HepG2 (cell line): ENCODE results near the gene CHPF. TPM values are rescaled to one million over a fixed set of nuclear protein-coding genes. Genes with fewer than 3 reads are reported as not detected.

ENCODE experiments used
- GFI1 ChIP-seq: sonication (generic); formaldehyde crosslinking; IDR thresholded peaks from 2 replicates; pipeline ENCODE4 v1.5.0; 2020; ENCODE audit warnings: missing genetic modification reagents, mild to moderate bottlenecking, borderline replicate concordance
- SP4 ChIP-seq: sonication (generic); formaldehyde crosslinking; IDR thresholded peaks from 2 replicates; pipeline ENCODE4 v1.8.1; 2023; ENCODE audit warnings: mild to moderate bottlenecking, missing genetic modification reagents
- ZNF121 ChIP-seq: sonication (generic); formaldehyde crosslinking; IDR thresholded peaks from 2 replicates; pipeline ENCODE4 v1.5.0; 2020; ENCODE audit warnings: mild to moderate bottlenecking, missing genetic modification reagents
- ZNF558 ChIP-seq: sonication (generic); formaldehyde crosslinking; IDR thresholded peaks from 2 replicates; pipeline ENCODE4 v1.9.0; 2022; ENCODE audit warnings: mild to moderate bottlenecking, missing genetic modification reagents, borderline replicate concordance
- polyA plus RNA-seq, 8 experiments: library from polyadenylated mRNA; depleted of rRNA in 3 of 8; stranded (reverse) in 7 of 8; unstranded in 1 of 8; fragments of >200 nt; fragmentation: Illumina TruSeq in 4 of 8; extraction: Trizol in 4 of 8; gene quantifications; 2 replicates each; pipeline versions ENCODE4 v1.2.1 to v1.2.3, GENCODE V29; 2011 to 2016; ENCODE audit warnings: low read depth in 4 of 8, missing spikeins in 1 of 8, mixed read lengths in 1 of 8; ENCODE audit not compliant: insufficient read depth in 1 of 8
- total RNA-seq, 5 experiments: library from RNA; depleted of rRNA; stranded (reverse); fragments of >200 nt; fragmentation: Illumina TruSeq; extraction: Trizol; gene quantifications; 2 replicates each; pipeline ENCODE4 v1.2.3, GENCODE V29; 2016; ENCODE audit warnings: low read depth in 1 of 5
- TF ChIP-seq, protein P1 (sequence below): sonication (generic); formaldehyde crosslinking; IDR thresholded peaks from one replicate; pipeline ENCODE4 v1.5.1; 2020; ENCODE audit warnings: mild to moderate bottlenecking, missing genetic modification reagents; ENCODE audit errors: not compliant biosample characterization
- TF ChIP-seq, protein P2 (sequence below): sonication (generic); formaldehyde crosslinking; IDR thresholded peaks from 2 replicates; pipeline ENCODE4 v1.5.1; 2020; ENCODE audit warnings: missing genetic modification reagents, mild to moderate bottlenecking, borderline replicate concordance
- TF ChIP-seq, protein P3 (sequence below): sonication (generic); formaldehyde crosslinking; IDR thresholded peaks from 2 replicates; pipeline ENCODE4 v1.4.0; 2020; ENCODE audit warnings: missing genetic modification reagents, borderline replicate concordance
- TF ChIP-seq, protein P4 (sequence below): sonication (generic); formaldehyde crosslinking; IDR thresholded peaks from 2 replicates; pipeline ENCODE4 v1.4.0; 2020; ENCODE audit warnings: missing genetic modification reagents
- TF ChIP-seq, protein P5 (sequence below): sonication (generic); formaldehyde crosslinking; IDR thresholded peaks from 2 replicates; pipeline ENCODE4 v1.4.0; 2020; ENCODE audit warnings: mild to moderate bottlenecking, missing genetic modification reagents

The CHPF gene
- total and polyA plus RNA-seq, 2 of the 13 experiments (the other 11 are each of a cell fraction or from before 2014, with no cell fraction given): 79.6 to 111 TPM

DNA sequence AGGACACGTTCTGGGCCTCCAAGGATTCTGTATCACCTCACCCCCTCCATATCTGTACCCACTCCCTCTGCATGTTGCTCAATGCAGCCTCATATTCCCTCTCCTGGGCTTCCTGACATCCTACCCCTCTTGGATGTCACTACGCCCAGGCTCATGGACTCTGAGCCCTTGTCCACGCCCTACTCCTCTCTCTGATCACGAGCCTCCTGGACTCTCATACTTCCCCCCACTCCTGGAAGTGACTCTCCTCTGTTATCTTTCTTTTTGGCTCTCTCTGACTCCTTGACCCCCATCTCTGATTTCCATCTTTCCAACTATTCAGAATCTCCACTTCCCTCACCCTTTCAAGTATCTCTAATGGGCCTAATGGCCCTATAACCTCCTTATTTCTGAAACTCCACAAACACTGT, 2.3 kb upstream of the CHPF start (continued):
- TF ChIP-seq, protein P1, sequence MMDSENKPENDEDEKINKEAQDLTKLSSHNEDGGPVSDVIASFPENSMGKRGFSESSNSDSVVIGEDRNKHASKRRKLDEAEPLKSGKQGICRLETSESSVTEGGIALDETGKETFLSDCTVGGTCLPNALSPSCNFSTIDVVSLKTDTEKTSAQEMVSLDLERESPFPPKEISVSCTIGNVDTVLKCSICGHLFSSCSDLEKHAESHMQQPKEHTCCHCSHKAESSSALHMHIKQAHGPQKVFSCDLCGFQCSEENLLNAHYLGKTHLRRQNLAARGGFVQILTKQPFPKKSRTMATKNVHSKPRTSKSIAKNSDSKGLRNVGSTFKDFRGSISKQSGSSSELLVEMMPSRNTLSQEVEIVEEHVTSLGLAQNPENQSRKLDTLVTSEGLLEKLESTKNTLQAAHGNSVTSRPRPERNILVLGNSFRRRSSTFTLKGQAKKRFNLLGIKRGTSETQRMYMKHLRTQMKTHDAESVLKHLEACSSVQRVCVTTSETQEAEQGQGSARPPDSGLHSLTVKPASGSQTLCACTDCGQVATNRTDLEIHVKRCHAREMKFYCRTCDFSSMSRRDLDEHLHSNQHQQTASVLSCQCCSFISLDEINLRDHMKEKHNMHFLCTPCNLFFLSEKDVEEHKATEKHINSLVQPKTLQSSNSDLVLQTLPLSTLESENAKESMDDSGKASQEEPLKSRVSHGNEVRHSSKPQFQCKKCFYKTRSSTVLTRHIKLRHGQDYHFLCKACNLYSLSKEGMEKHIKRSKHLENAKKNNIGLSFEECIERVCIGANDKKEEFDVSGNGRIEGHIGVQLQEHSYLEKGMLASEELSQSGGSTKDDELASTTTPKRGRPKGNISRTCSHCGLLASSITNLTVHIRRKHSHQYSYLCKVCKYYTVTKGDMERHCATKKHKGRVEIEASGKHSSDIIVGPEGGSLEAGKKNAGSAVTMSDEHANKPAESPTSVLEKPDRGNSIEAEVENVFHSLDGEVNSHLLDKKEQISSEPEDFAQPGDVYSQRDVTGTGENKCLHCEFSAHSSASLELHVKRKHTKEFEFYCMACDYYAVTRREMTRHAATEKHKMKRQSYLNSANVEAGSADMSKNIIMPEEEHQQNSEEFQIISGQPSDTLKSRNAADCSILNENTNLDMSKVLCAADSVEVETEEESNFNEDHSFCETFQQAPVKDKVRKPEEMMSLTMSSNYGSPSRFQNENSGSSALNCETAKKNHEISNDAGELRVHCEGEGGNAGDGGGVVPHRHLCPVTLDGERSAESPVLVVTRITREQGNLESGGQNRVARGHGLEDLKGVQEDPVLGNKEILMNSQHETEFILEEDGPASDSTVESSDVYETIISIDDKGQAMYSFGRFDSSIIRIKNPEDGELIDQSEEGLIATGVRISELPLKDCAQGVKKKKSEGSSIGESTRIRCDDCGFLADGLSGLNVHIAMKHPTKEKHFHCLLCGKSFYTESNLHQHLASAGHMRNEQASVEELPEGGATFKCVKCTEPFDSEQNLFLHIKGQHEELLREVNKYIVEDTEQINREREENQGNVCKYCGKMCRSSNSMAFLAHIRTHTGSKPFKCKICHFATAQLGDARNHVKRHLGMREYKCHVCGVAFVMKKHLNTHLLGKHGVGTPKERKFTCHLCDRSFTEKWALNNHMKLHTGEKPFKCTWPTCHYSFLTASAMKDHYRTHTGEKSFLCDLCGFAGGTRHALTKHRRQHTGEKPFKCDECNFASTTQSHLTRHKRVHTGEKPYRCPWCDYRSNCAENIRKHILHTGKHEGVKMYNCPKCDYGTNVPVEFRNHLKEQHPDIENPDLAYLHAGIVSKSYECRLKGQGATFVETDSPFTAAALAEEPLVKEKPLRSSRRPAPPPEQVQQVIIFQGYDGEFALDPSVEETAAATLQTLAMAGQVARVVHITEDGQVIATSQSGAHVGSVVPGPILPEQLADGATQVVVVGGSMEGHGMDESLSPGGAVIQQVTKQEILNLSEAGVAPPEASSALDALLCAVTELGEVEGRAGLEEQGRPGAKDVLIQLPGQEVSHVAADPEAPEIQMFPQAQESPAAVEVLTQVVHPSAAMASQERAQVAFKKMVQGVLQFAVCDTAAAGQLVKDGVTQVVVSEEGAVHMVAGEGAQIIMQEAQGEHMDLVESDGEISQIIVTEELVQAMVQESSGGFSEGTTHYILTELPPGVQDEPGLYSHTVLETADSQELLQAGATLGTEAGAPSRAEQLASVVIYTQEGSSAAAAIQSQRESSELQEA: no peak
- no peak for TF ChIP-seq ZNF121 (CRISPR knock-in tag)
- no peak for TF ChIP-seq ZNF558 (CRISPR knock-in tag)
- TF ChIP-seq, protein P2, sequence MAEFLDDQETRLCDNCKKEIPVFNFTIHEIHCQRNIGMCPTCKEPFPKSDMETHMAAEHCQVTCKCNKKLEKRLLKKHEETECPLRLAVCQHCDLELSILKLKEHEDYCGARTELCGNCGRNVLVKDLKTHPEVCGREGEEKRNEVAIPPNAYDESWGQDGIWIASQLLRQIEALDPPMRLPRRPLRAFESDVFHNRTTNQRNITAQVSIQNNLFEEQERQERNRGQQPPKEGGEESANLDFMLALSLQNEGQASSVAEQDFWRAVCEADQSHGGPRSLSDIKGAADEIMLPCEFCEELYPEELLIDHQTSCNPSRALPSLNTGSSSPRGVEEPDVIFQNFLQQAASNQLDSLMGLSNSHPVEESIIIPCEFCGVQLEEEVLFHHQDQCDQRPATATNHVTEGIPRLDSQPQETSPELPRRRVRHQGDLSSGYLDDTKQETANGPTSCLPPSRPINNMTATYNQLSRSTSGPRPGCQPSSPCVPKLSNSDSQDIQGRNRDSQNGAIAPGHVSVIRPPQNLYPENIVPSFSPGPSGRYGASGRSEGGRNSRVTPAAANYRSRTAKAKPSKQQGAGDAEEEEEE (CRISPR knock-in tag): no peak
- TF ChIP-seq GFI1: peak; percentile 38; the same call in 1 of the 2 replicates
- peak; percentile 24; the same call in 1 of the 2 replicates for TF ChIP-seq SP4 (CRISPR knock-in tag)
- TF ChIP-seq, protein P3, sequence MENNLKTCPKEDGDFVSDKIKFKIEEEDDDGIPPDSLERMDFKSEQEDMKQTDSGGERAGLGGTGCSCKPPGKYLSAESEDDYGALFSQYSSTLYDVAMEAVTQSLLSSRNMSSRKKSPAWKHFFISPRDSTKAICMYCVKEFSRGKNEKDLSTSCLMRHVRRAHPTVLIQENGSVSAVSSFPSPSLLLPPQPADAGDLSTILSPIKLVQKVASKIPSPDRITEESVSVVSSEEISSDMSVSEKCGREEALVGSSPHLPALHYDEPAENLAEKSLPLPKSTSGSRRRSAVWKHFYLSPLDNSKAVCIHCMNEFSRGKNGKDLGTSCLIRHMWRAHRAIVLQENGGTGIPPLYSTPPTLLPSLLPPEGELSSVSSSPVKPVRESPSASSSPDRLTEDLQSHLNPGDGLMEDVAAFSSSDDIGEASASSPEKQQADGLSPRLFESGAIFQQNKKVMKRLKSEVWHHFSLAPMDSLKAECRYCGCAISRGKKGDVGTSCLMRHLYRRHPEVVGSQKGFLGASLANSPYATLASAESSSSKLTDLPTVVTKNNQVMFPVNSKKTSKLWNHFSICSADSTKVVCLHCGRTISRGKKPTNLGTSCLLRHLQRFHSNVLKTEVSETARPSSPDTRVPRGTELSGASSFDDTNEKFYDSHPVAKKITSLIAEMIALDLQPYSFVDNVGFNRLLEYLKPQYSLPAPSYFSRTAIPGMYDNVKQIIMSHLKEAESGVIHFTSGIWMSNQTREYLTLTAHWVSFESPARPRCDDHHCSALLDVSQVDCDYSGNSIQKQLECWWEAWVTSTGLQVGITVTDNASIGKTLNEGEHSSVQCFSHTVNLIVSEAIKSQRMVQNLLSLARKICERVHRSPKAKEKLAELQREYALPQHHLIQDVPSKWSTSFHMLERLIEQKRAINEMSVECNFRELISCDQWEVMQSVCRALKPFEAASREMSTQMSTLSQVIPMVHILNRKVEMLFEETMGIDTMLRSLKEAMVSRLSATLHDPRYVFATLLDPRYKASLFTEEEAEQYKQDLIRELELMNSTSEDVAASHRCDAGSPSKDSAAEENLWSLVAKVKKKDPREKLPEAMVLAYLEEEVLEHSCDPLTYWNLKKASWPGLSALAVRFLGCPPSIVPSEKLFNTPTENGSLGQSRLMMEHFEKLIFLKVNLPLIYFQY (CRISPR knock-in tag): no peak
- TF ChIP-seq, protein P4, sequence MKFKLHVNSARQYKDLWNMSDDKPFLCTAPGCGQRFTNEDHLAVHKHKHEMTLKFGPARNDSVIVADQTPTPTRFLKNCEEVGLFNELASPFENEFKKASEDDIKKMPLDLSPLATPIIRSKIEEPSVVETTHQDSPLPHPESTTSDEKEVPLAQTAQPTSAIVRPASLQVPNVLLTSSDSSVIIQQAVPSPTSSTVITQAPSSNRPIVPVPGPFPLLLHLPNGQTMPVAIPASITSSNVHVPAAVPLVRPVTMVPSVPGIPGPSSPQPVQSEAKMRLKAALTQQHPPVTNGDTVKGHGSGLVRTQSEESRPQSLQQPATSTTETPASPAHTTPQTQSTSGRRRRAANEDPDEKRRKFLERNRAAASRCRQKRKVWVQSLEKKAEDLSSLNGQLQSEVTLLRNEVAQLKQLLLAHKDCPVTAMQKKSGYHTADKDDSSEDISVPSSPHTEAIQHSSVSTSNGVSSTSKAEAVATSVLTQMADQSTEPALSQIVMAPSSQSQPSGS (CRISPR knock-in tag): 0 out of 2 replicates have a peak, but pooled peaks have one; percentile 36
- TF ChIP-seq, protein P5, sequence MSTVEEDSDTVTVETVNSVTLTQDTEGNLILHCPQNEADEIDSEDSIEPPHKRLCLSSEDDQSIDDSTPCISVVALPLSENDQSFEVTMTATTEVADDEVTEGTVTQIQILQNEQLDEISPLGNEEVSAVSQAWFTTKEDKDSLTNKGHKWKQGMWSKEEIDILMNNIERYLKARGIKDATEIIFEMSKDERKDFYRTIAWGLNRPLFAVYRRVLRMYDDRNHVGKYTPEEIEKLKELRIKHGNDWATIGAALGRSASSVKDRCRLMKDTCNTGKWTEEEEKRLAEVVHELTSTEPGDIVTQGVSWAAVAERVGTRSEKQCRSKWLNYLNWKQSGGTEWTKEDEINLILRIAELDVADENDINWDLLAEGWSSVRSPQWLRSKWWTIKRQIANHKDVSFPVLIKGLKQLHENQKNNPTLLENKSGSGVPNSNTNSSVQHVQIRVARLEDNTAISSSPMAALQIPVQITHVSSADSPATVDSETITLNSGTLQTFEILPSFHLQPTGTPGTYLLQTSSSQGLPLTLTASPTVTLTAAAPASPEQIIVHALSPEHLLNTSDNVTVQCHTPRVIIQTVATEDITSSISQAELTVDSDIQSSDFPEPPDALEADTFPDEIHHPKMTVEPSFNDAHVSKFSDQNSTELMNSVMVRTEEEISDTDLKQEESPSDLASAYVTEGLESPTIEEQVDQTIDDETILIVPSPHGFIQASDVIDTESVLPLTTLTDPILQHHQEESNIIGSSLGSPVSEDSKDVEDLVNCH (CRISPR knock-in tag): no peak
